Stromal cell of bone marrow (primary cell): ENCODE results near the gene SPATA31C1.
"Not testable (repeated sequence)": the region's sequence is repeated elsewhere in the genome, so short reads cannot be mapped to it uniquely, and the experiment has no call there.

ENCODE experiments used
- DNase-seq: peaks from one replicate; pipeline ENCODE4 v3.0.0-alpha.2; 2012; ENCODE audit warnings: low read depth

SPATA31C1 gene

DNA sequence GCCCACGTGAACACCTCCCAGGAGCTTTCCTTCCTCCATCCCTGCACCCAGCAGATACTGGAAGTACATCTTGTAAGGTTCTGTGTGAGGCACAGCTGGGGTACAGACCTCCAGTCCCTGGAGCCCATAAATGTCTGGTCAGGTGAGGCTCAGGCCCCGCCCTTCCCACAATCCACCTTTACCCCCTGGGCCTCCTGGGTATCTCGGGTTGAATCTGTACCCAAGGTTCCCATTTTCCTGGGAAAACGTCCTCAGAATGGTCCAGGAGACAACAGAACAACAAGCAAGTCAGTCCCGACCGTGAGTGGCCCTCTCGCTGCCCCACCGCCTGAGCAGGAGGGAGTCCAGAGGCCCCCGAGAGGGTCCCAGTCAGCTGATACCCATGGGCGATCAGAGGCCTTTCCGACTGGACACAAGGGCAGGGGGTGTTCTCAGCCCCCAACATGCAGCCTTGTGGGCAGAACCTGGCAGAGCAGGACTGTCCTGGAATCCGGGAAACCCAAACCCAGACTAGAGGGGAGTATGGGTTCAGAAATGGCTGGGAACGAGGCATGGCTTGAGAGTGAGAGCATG, 30.7 kb upstream of the SPATA31C1 start:
- no peak for DNase-seq

DNA sequence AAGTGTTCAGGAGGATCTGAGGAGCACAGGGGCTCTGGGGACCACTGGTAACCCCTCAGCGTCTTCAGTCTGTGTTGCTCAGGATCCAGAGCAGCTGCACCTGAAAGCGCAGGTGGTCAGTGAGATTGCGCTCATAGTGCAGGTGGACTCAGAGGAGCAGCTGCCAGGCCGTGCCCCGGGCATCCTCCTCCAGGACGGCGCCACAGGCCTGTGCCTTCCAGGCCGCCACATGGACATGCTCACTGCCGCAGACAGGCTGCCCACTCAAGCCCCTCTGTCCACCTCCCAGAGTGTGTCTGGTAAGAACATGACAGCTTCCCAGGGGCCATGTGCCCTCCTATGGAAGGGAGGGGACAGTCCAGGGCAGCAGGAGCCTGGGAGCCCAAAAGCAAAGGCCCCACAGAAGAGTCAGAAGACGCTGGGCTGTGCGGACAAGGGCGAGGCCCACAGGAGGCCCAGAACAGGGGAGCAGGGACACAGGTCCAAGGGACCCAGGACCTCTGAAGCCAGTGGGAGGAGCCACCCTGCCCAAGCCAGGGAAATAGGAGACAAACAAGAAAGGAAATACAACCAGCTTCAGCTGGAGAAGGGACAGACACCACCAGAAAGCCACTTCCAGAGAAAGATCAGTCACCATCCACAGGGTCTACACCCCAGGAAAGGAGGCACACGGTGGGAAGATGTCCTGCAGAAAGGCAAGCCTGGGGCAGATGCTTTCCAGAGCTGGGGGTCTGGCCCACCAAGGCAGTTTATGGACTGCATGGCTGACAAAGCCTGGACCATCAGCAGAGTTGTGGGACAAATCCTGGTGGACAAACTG, 29.9 kb upstream of the SPATA31C1 start:
- DNase-seq: no peak

- no peak for DNase-seq
Measured at GRCh38 chr9:87888501-87888900, 29.3 kb upstream of the SPATA31C1 start.

DNA sequence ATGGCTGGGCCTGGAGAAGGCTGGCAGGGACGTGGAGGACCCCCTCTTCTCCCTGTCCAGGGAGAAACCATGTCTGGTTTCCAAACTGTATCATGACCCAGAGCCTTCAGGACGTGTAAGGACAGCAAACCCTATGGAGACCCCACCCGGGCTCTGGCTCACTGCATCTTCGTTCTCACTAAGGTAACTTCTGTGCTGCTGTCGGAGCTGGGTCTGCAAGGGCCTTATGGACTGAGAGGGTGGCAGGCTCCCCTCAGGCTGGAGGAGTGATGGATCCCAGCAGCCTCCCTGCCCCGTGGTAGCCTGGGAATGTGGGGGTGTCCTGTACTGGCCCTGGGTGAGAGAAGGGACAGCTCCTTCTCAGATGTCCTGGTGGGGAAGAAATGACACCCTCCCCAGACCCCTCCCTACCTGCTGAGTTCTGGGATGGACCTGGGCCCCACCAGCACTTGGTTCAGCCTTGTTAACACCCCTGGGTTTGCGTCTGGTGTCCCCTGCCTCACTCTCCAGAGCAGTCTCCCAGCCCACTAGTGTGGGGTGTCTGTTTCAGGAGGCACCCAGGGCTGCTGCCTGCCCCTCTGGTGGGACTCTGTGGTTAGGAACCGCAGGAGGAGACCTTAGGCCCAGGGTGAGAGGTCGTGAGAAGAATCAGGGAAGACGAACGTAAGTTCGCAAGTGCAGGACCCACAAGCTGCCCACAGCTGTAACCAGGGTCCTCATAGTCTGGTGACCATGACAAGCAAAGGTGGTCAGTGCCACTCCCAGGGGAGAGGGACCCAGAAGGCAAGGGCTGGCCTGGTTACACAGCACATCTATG, 28.5 kb upstream of the SPATA31C1 start:
- DNase-seq: no peak

GRCh38 chr9:87889882-87890252, 27.9 kb upstream of the SPATA31C1 start:
- DNase-seq: no peak

DNA sequence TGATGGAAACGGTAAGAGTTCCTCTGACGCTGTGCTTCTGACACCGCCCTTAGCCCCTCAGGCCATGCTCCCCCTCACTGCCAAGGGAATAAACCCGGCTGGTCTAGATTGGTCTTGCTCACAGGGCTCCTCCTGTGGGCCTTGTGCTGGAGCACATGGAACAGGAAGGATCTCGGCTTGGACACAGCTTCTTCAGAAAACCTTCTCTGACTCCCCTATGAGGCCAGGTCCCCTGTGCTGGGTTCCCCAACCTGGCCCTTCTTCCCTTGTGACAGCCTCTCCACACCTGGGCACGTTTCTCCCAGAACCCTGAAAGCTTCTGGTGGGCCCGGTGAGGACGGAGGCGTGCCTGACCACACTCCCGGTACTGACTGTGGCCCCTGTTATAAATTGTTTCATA, 26.9 kb upstream of the SPATA31C1 start:
- DNase-seq: no peak

DNA sequence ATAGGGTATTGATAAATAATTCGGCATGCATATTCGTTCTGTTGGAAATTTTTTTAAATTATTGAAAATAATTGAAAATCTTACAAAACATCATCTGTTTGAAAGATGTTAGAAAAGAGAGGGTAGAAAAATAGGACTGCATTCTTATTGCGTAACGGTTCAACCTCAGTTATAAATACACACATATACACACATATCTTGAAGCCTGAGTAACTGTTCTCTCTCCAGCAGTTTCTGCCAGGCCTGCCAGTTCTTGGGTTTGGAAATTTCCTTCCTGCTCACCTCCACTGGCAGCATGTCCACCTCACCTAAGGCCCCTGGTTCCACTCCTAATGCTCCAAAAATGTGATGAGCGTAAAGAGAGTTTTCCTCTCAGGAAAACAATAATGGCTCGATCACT, 26.0 kb upstream of the SPATA31C1 start:
- DNase-seq: no peak

GRCh38 chr9:87892956-87893355, 24.8 kb upstream of the SPATA31C1 start:
- DNase-seq: no peak

- DNase-seq: no peak
Measured at GRCh38 chr9:87894998-87895625, 22.6 kb upstream of the SPATA31C1 start.

DNA sequence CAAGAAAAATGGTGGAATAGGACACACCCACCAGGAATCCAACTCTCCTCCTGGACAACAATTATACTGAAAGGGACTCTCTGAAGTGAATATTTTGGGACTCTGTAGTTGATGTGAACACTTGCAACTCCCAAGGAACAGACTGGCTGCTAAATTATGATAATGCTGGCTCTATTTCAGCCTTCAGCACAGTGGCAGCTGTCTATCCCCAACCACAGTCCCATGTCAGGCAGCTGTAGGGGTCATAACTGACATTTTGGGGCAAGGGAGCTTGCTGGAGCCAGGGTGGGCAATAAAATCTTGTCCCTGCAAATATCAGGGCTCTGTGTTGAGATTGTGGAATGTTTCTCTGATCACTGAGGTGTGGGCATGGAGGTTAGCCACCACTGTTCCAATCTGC, 20.9 kb upstream of the SPATA31C1 start:
- DNase-seq: no peak

DNA sequence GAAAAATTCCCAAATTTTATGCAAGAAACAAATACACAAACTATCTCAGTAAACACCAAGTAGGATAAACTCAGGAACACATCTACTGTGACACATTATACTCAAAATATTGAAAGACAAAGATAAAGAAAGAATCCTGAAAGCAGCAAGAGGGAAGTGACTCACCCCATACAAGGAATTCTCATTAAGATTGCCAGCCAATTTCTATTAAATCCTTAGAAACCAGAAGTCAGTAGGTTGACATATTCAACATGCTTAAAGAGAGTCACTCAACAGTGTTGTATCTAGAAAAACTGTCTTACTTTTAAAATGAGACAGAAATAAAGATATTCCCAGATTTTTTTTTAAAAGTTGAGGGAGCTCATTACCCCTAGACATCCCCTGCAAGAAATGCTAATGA, 19.6 kb upstream of the SPATA31C1 start:
- peak; percentile 17 for DNase-seq

- DNase-seq: not testable (repeated sequence)
Measured at GRCh38 chr9:87902371-87902770, 15.4 kb upstream of the SPATA31C1 start.

GRCh38 chr9:87909310-87910041, 8.3 kb upstream of the SPATA31C1 start:
- no peak for DNase-seq

DNA sequence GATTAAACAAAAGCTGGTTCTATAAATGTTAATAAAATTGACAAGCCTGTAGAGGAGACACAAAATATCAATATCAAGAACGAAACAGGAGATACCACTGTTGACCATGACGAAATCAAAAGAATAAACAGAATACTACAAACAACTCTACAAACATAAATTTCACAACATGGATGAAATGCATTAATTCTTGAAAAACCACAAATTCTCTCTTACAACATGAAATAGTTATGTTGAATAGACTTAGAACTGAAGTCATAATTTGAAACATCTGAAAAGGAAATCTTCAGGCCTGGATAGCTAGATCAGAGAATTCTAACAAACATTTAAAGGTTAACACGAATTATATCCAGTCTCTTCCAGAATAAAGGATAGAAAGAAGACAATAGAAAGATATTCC, 6.9 kb upstream of the SPATA31C1 start:
- no peak for DNase-seq

DNA sequence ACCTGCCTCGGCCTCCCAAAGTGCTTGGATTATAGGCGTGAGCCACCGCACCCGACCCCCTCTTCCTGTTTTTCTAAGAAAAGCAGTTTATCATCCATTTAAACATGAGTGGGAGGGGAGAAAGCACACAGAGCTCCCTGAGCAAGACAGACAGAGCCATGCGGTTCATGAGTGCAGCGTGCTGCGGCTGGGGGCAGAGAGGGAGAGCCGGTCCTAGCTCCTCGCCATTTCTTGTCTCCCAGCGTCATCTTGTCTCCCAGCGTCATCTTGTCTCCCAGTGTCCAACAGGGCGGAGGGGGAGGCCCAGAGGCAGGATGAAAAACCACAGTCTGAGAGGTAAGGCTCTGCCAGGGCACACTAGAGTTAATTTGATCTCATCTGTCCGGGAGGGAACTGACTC, 1.3 kb downstream of the SPATA31C1 start:
- not testable (repeated sequence) for DNase-seq

- not testable (repeated sequence) for DNase-seq
Measured at GRCh38 chr9:87921561-87921960, 3.8 kb downstream of the SPATA31C1 start.

GRCh38 chr9:87923012-87923411, 5.2 kb downstream of the SPATA31C1 start:
- DNase-seq: not testable (repeated sequence)

- not testable (repeated sequence) for DNase-seq
Measured at GRCh38 chr9:87924851-87925250, 7.1 kb downstream of the SPATA31C1 start.

GRCh38 chr9:87929152-87929551, 11.4 kb downstream of the SPATA31C1 start:
- not testable (repeated sequence) for DNase-seq

DNA sequence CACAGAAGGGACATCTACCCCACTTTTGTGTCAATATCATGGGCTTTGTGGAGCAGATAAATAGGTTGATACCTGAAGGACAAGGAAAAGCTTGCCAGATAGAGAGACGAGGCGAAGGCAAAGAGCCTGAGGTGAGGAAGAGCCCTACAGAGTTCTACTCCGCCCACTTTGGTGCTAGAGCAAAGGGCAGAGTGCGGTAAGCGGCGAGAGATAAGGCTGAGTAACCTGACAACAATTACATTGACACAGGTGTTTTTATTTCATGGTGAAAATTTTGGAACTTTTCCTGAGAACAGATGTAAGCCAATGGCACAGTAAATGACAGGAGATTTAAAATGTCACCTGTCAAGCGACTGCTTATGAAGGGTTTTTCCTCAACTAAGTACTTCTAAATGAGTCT, 16.7 kb downstream of the SPATA31C1 start:
- not testable (repeated sequence) for DNase-seq

DNA sequence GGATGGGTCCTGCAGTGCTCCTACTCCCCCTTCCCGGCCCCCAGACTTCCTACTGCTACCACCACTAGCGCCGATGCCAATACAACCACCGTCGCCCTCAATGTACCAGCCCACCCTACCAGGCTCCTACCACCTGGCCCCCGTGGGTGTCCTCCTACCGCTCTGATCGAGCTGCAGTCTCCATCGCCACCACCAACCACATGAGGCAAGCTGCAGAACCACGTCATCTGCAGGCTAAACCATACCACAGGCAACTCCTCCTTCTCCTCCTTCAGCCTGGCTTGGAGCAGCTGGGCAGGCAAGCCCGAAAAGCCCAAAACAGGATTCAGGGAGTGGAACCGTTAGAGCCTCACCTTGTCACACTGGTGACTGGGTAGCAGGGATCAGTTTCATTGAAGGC, 19.6 kb downstream of the SPATA31C1 start:
- DNase-seq: not testable (repeated sequence)

DNA sequence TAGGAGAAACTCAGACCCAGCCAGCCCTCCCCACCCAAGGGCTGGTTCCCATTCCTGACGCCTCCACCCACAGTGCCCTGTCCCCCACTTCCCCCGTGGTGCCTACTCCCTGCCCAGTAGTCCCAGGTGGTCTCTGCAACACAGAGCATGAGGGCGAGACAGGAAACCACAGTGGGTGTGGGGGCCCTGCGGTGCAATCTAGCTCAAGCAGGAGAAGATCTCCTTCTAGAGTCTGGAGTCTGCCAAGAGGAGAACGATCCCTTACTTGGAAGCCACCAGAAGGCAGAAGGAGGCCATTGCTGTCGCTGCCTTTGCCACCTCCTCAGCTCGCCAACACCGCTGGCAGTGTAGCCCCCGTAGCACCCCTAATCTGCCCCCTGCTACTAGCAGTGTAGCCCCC, 20.2 kb downstream of the SPATA31C1 start:
- DNase-seq: not testable (repeated sequence)
